Karpas-422 (cell line): Measurements from ENCODE around the gene NECTIN1. TPM values are rescaled to one million over a fixed set of nuclear protein-coding genes. Genes with fewer than 3 reads are reported as not detected.

Experiments used
- DNase-seq: peaks from one replicate; pipeline ENCODE4 v3.0.0-alpha.2; 2015
- H2AFZ ChIP-seq: fragments of 200-600 bp; sonication (generic); 2 replicates; pipeline ENCODE4 v1.6.1; 2014; ENCODE audit warnings: antibody characterized with exemption, low read length, mixed read lengths
- H3K27ac ChIP-seq: fragments of 200-600 bp; sonication (generic); 2 replicates; pipeline ENCODE4 v1.5.1; 2014; ENCODE audit warnings: mild to moderate bottlenecking, low read length, moderate library complexity
- H3K27me3 ChIP-seq: fragments of 200-600 bp; sonication (generic); 2 replicates; pipeline ENCODE4 v1.6.1; 2014; ENCODE audit warnings: low read length, mixed read lengths
- H3K36me3 ChIP-seq: fragments of 200-600 bp; sonication (generic); 2 replicates; pipeline ENCODE4 v1.6.1; 2014; ENCODE audit warnings: low read length, mixed read lengths; ENCODE audit not compliant: insufficient read depth
- H3K4me1 ChIP-seq: fragments of 200-600 bp; sonication (generic); 2 replicates; pipeline ENCODE4 v1.6.1; 2014; ENCODE audit warnings: mild to moderate bottlenecking, low read length, mixed read lengths
- H3K4me2 ChIP-seq: fragments of 200-600 bp; sonication (generic); 2 replicates; pipeline ENCODE4 v1.6.1; 2014; ENCODE audit warnings: low read length, low read depth, mild to moderate bottlenecking; ENCODE audit not compliant: poor library complexity, severe bottlenecking
- H3K4me3 ChIP-seq: fragments of 200-600 bp; sonication (generic); 2 replicates; pipeline ENCODE4 v1.5.1; 2014; ENCODE audit warnings: mild to moderate bottlenecking, antibody characterized with exemption, low read length, mixed read lengths
- H3K79me2 ChIP-seq: fragments of 200-600 bp; sonication (generic); 2 replicates; pipeline ENCODE4 v1.6.1; 2014; ENCODE audit warnings: mild to moderate bottlenecking, low read length, mixed read lengths
- H3K9ac ChIP-seq: fragments of 200-600 bp; sonication (generic); 2 replicates; pipeline ENCODE4 v1.6.0; 2014; ENCODE audit warnings: low read length
- H3K9me2 ChIP-seq: fragments of 200-600 bp; sonication (generic), shearing (Covaris generic); replicated peaks from 2 replicates; pipeline ENCODE4 v1.6.0; 2014; ENCODE audit warnings: mild to moderate bottlenecking, low read length, moderate library complexity; ENCODE audit not compliant: insufficient read depth
- H3K9me3 ChIP-seq: fragments of 300-700, 200-600 bp; sonication (generic); 2 replicates; pipeline ENCODE4 v1.6.1; 2014; ENCODE audit warnings: low read length, mixed read lengths
- H4K20me1 ChIP-seq: fragments of 200-600 bp; sonication (generic); 2 replicates; pipeline ENCODE4 v1.6.1; 2014; ENCODE audit warnings: mild to moderate bottlenecking, antibody characterized with exemption, low read length, low read depth; ENCODE audit not compliant: insufficient read depth
- total RNA-seq: library from RNA; depleted of rRNA; stranded (reverse); fragments of >200 nt; shearing (Covaris generic); gene quantifications from 2 replicates; pipeline ENCODE4 v1.2.3, GENCODE V29; 2014; ENCODE audit warnings: low replicate concordance

NECTIN1 gene
- total RNA-seq, 1 experiment from 2014 or later: not detected

GRCh38 chr11:119749006-119749565 is 20.1 kb upstream of the NECTIN1 start:
- Histone ChIP-seq H3K9ac (no peak overlapping the region), H3K4me3 (no peak overlapping the region), H3K27ac (no peak overlapping the region), H3K27me3 (no peaks in the 10 kb centered on the region), H3K4me2 (no peak overlapping the region), H3K9me3 (no peaks in the 10 kb centered on the region), H2AFZ (no peak overlapping the region), H3K9me2 (no peaks in the 10 kb centered on the region), H4K20me1 (no peaks in the 10 kb centered on the region), H3K4me1 (peaks cover 6% of the 10 kb centered on the region), H3K79me2 (no peaks in the 10 kb centered on the region), H3K36me3 (no peaks in the 10 kb centered on the region)
- no peak for DNase-seq

- H3K36me3 ChIP-seq: no peaks in the 10 kb centered on the region
- H3K27me3 ChIP-seq: no peaks in the 10 kb centered on the region
- H3K4me2 ChIP-seq: no peak overlapping the region
- no peaks in the 10 kb centered on the region for H3K9me2 ChIP-seq
- H3K9me3 ChIP-seq: no peaks in the 10 kb centered on the region
- H3K4me3 ChIP-seq: no peak overlapping the region
- DNase-seq: no peak
- H3K4me1 ChIP-seq: peaks cover 6% of the 10 kb centered on the region
- H4K20me1 ChIP-seq: no peaks in the 10 kb centered on the region
- H3K79me2 ChIP-seq: no peaks in the 10 kb centered on the region
- H3K27ac ChIP-seq: no peak overlapping the region
- no peak overlapping the region for H3K9ac ChIP-seq
- no peak overlapping the region for H2AFZ ChIP-seq
Measured at GRCh38 chr11:119747868-119748660, 19.1 kb upstream of the NECTIN1 start.

GRCh38 chr11:119745776-119746535 is 17.0 kb upstream of the NECTIN1 start:
- Histone ChIP-seq H3K27me3 (no peaks in the 10 kb centered on the region), H3K4me3 (no peak overlapping the region), H4K20me1 (no peaks in the 10 kb centered on the region), H3K9ac (no peak overlapping the region), H3K36me3 (no peaks in the 10 kb centered on the region), H2AFZ (no peak overlapping the region), H3K79me2 (no peaks in the 10 kb centered on the region), H3K9me3 (no peaks in the 10 kb centered on the region), H3K27ac (no peak overlapping the region), H3K4me1 (no peaks in the 10 kb centered on the region), H3K4me2 (no peak overlapping the region), H3K9me2 (no peaks in the 10 kb centered on the region)
- DNase-seq: no peak

- Histone ChIP-seq H3K4me3 (no peak overlapping the region), H3K9me3 (no peaks in the 10 kb centered on the region), H3K9ac (no peak overlapping the region), H3K79me2 (no peaks in the 10 kb centered on the region), H3K4me1 (no peaks in the 10 kb centered on the region), H3K9me2 (no peaks in the 10 kb centered on the region), H3K27me3 (no peaks in the 10 kb centered on the region), H2AFZ (no peak overlapping the region), H4K20me1 (no peaks in the 10 kb centered on the region), H3K4me2 (no peak overlapping the region), H3K27ac (no peak overlapping the region), H3K36me3 (no peaks in the 10 kb centered on the region)
- DNase-seq: no peak
Measured at GRCh38 chr11:119745112-119745511, 16.1 kb upstream of the NECTIN1 start.

- no peak overlapping the region for H3K4me2 ChIP-seq
- H3K4me3 ChIP-seq: no peak overlapping the region
- H3K9me2 ChIP-seq: no peaks in the 10 kb centered on the region
- H3K9me3 ChIP-seq: no peaks in the 10 kb centered on the region
- H3K9ac ChIP-seq: no peak overlapping the region
- no peak for DNase-seq
- no peak overlapping the region for H2AFZ ChIP-seq
- no peaks in the 10 kb centered on the region for H3K36me3 ChIP-seq
- no peaks in the 10 kb centered on the region for H3K79me2 ChIP-seq
- H3K27me3 ChIP-seq: no peaks in the 10 kb centered on the region
- no peaks in the 10 kb centered on the region for H3K4me1 ChIP-seq
- no peak overlapping the region for H3K27ac ChIP-seq
- no peaks in the 10 kb centered on the region for H4K20me1 ChIP-seq
Measured at GRCh38 chr11:119744577-119744976, 15.6 kb upstream of the NECTIN1 start.

- Histone ChIP-seq H3K27me3 (no peaks in the 10 kb centered on the region), H3K4me2 (no peak overlapping the region), H3K4me3 (no peak overlapping the region)
Measured at GRCh38 chr11:119743006-119743405, 14.0 kb upstream of the NECTIN1 start.

GRCh38 chr11:119742263-119742861 is 13.4 kb upstream of the NECTIN1 start:
- Histone ChIP-seq H3K9me2 (no peaks in the 10 kb centered on the region), H3K9ac (no peak overlapping the region), H3K9me3 (no peaks in the 10 kb centered on the region), H3K4me3 (no peak overlapping the region), H2AFZ (no peak overlapping the region), H3K4me1 (no peaks in the 10 kb centered on the region), H3K36me3 (no peaks in the 10 kb centered on the region), H3K27me3 (no peaks in the 10 kb centered on the region), H3K27ac (no peak overlapping the region), H4K20me1 (no peaks in the 10 kb centered on the region), H3K4me2 (no peak overlapping the region), H3K79me2 (no peaks in the 10 kb centered on the region)
- no peak for DNase-seq

More at GRCh38 chr11:119743006-119743405, 14.0 kb upstream of the NECTIN1 start:
- Histone ChIP-seq H3K9me3 (no peaks in the 10 kb centered on the region), H3K36me3 (no peaks in the 10 kb centered on the region), H3K79me2 (no peaks in the 10 kb centered on the region), H2AFZ (no peak overlapping the region), H3K9ac (no peak overlapping the region), H3K4me1 (no peaks in the 10 kb centered on the region), H4K20me1 (no peaks in the 10 kb centered on the region), H3K9me2 (no peaks in the 10 kb centered on the region), H3K27ac (no peak overlapping the region)
- DNase-seq: no peak
